Epithelial cell of proximal tubule (primary cell): ENCODE data around the gene MAGI3. TPM values are rescaled to one million over a fixed set of nuclear protein-coding genes. Genes with fewer than 3 reads are reported as not detected.

Experiments used
- DNase-seq: peaks from one replicate; pipeline ENCODE4 v3.0.0-alpha.2; 2011; ENCODE audit warnings: low read depth
- H3K4me3 ChIP-seq: 2 replicates; pipeline ENCODE4 v1.5.1; 2011; ENCODE audit warnings: low read depth, mild to moderate bottlenecking, low read length
- CTCF ChIP-seq: conservative IDR thresholded peaks from 2 replicates; pipeline ENCODE4 v1.5.1; 2012; ENCODE audit warnings: low read depth, mild to moderate bottlenecking, low read length
- total RNA-seq: library from RNA; depleted of rRNA; stranded (reverse); fragments of >200 nt; gene quantifications from 2 replicates; pipeline ENCODE4 v1.2.3, GENCODE V29; 2015

The MAGI3 gene
- total RNA-seq, 1 donor from 2014 or later, result 7.0 TPM

DNA sequence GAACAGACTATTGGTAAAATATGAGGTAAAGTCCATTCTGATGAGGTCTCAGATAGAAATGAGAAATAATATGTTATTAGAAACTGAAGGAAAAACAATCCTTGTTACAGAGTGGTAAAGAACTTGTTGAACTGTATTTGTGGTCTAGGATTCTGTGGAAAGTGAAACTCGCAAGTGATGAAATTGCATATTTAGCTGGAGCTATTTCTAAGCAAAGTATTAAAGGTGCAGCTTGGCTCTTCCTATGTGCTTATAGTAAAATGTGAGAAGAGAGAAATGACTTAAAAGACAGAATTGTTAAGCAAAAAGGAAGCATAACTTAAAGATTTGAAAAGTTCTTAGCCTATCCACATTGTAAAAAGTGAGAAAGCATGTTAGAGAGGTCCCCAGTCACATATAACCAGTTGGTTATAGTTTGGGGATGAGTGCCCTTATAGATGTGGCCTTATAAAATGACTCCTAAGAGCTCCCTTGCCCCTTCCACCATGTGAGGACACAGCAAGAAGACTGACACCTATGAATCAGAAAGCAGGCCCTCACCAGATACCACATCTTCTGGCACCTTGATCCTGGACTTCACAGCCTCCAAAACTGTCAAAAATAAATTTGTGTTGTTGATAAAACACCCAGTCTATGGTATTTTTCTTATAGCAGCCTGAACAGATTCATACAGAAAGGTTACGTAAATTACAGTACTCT lies 344.2 kb downstream of the MAGI3 start:
- no peak for TF ChIP-seq CTCF
- H3K4me3 ChIP-seq, result no peak overlapping the region
- DNase-seq, result no peak
